ENCODE results near the gene SRMS. TPM values are rescaled to one million over a fixed set of nuclear protein-coding genes. Genes with fewer than 3 reads are reported as not detected.

The SRMS gene
- total RNA-seq, 1 experiment from 2014 or later: 0.79 TPM

GRCh38 chr20:63595416-63596127, 48.0 kb upstream of the SRMS start:
- Histone ChIP-seq H3K27ac (ENCODE audit: insufficient read length, low read depth, low read length) (no peak overlapping the region), H2BK20ac (ENCODE audit: low read depth, low read length, poor library complexity, severe bottlenecking) (no peak overlapping the region), H2BK15ac (ENCODE audit: low read depth, low read length) (no peak overlapping the region), H2BK12ac (ENCODE audit: insufficient read length, low read depth, low read length) (no peak overlapping the region), H3K4me1 (ENCODE audit: insufficient read depth, low read length) (no peaks in the 10 kb centered on the region), H3K4ac (ENCODE audit: low read depth, low read length) (no peak overlapping the region), H4K91ac (ENCODE audit: insufficient read length, low read depth, low read length) (no peak overlapping the region), H3K23ac (ENCODE audit: insufficient read length, low read depth, low read length) (no peak overlapping the region), H3K14ac (ENCODE audit: insufficient read depth, low read length) (no peak overlapping the region), H3K27me3 (ENCODE audit: insufficient read depth, low read length) (no peaks in the 10 kb centered on the region), H3K4me2 (ENCODE audit: insufficient read depth, insufficient read length, low read length) (no peak overlapping the region), H2BK5ac (ENCODE audit: insufficient read length, low read length) (no peak overlapping the region), H4K5ac (ENCODE audit: insufficient read length, low read depth, low read length) (no peak overlapping the region), H4K8ac (replicated peaks; ENCODE audit: insufficient read length, low read depth, low read length) (no peak overlapping the region), H3K79me1 (ENCODE audit: insufficient read depth, low read depth, low read length, poor library complexity, severe bottlenecking) (no peaks in the 10 kb centered on the region), H3K18ac (ENCODE audit: insufficient read length, low read depth, low read length) (no peak overlapping the region), H4K20me1 (ENCODE audit: control insufficient read depth, insufficient read depth, insufficient read length) (no peaks in the 10 kb centered on the region), H3K23me2 (ENCODE audit: insufficient read length, low read depth, low read length, poor library complexity, severe bottlenecking) (no peaks in the 10 kb centered on the region), H2BK120ac (ENCODE audit: low read depth, low read length, poor library complexity, severe bottlenecking) (no peak overlapping the region), H3K79me2 (ENCODE audit: insufficient read depth, low read length) (no peaks in the 10 kb centered on the region), H3K9ac (ENCODE audit: extremely low read depth, insufficient read length, low read length) (no peak overlapping the region), H3T11ph (ENCODE audit: low read length) (no peak overlapping the region), H2AK5ac (ENCODE audit: insufficient read length, low read length) (no peak overlapping the region), H3K56ac (ENCODE audit: insufficient read length, low read depth, low read length) (no peak overlapping the region), H3K9me3 (ENCODE audit: control insufficient read depth, low read depth, low read length) (no peaks in the 10 kb centered on the region), H2AFZ (ENCODE audit: low read length) (no peak overlapping the region)
- no peak for TF ChIP-seq CTCF (conservative IDR thresholded peaks at IDR 0.05)
- no peaks in the 10 kb centered on the region for H3K27me3 Mint-ChIP-seq (ENCODE audit: low read depth)
- H3K4me1 Mint-ChIP-seq: no peaks in the 10 kb centered on the region
- H3K9me3 Mint-ChIP-seq: no peaks in the 10 kb centered on the region
- peaks cover 6 to 38% (median 37%) of the 10 kb centered on the region in 3 experiments; a peak in 6 of 7 replicates for H3K36me3 Mint-ChIP-seq (ENCODE audit: insufficient read depth in 1 of 3, low read depth in 3 of 3)
- no peak overlapping the region for H3K4me3 Mint-ChIP-seq
- no peak overlapping the region for H3K27ac Mint-ChIP-seq
- DNase-seq: no peak
- WGBS (ENCODE audit: extremely low coverage, insufficient read length, low lambda C conversion rate): no CpG with 5 or more reads among the region's 30 CpGs

Measured in H9 (cell line).